ENCODE results near the gene GRHL3.

GRHL3 gene

GRCh38 chr1:24331961-24332673 lies 13.0 kb downstream of the GRHL3 start:
- no peak for DNase-seq (ENCODE audit: low spot score)
- ChIA-PET CTCF (interaction anchor here (0.5 kb wide), 2 partner anchors 130 to 489 kb away, joined by 3 to 4 read pairs; no protein-coding TSS in a partner anchor), POLR2A (ENCODE audit: low non-redundant PET) (no interaction called here)
- H3K27ac ChIP-seq, result no peak overlapping the region
- TF ChIP-seq, protein P1, sequence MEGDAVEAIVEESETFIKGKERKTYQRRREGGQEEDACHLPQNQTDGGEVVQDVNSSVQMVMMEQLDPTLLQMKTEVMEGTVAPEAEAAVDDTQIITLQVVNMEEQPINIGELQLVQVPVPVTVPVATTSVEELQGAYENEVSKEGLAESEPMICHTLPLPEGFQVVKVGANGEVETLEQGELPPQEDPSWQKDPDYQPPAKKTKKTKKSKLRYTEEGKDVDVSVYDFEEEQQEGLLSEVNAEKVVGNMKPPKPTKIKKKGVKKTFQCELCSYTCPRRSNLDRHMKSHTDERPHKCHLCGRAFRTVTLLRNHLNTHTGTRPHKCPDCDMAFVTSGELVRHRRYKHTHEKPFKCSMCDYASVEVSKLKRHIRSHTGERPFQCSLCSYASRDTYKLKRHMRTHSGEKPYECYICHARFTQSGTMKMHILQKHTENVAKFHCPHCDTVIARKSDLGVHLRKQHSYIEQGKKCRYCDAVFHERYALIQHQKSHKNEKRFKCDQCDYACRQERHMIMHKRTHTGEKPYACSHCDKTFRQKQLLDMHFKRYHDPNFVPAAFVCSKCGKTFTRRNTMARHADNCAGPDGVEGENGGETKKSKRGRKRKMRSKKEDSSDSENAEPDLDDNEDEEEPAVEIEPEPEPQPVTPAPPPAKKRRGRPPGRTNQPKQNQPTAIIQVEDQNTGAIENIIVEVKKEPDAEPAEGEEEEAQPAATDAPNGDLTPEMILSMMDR (conservative IDR thresholded peaks at IDR 0.05; ENCODE audit: low read depth), result no peak

DNA sequence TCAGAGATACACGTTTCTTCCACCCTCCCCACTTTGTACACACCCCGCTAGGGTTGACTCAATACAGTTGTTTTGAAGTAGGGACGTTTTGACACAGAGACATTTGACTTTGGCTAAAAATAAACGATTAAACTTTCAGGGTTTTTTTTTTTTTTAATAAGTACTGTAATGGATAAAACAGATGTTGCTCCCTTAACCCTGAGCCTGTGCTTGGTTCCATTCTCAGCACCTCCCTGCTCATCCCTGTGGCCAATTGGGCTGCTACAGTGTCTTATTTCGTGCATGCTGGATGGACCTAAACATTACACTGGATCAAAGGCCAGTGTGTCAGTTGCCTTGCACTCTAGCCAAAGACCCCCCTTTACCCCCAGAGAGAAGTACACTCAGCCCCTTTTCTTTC lies 16.9 kb downstream of the GRHL3 start:
- no peak for DNase-seq (ENCODE audit: low spot score)
- ChIA-PET CTCF (no interaction called here), POLR2A (ENCODE audit: low non-redundant PET) (no interaction called here)
- TF ChIP-seq, protein P1 (conservative IDR thresholded peaks at IDR 0.05; ENCODE audit: low read depth), result no peak
- no peak overlapping the region for H3K27ac ChIP-seq

DNA sequence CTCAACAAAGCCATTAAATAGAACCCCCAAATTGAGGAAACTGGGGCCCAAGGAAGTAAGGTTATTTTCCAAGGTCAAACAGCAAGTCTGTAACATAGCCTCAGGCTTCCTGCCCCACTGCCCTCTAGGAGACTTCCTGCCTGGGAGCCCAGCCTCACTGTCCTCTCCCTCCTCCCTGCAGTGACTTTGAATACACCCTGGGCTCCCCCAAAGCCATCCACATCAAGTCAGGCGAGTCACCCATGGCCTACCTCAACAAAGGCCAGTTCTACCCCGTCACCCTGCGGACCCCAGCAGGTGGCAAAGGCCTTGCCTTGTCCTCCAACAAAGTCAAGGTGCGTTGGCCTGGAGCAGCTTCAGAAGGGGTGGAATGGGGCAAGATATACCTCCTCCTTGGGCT lies 18.3 kb downstream of the GRHL3 start:
- TF ChIP-seq, protein P1 (conservative IDR thresholded peaks at IDR 0.05; ENCODE audit: low read depth), result no peak
- POLR2A ChIA-PET (ENCODE audit: low non-redundant PET), result interaction anchor here (0.6 kb wide), 1 partner anchor 47 kb away, joined by 3 read pairs; no protein-coding TSS in a partner anchor
- H3K27ac ChIP-seq, result no peak overlapping the region
- CTCF ChIA-PET, result no interaction called here
- DNase-seq (ENCODE audit: low spot score), result no peak

GRCh38 chr1:24338447-24338846 lies 19.3 kb downstream of the GRHL3 start:
- TF ChIP-seq, protein P1 (conservative IDR thresholded peaks at IDR 0.05; ENCODE audit: low read depth), result no peak
- H3K27ac ChIP-seq, result no peak overlapping the region
- ChIA-PET POLR2A (ENCODE audit: low non-redundant PET) (no interaction called here), CTCF (interaction anchor here (1.2 kb wide), 1 partner anchor 53 kb away, joined by 7 read pairs; no protein-coding TSS in a partner anchor)
- DNase-seq (ENCODE audit: low spot score), result no peak

DNA sequence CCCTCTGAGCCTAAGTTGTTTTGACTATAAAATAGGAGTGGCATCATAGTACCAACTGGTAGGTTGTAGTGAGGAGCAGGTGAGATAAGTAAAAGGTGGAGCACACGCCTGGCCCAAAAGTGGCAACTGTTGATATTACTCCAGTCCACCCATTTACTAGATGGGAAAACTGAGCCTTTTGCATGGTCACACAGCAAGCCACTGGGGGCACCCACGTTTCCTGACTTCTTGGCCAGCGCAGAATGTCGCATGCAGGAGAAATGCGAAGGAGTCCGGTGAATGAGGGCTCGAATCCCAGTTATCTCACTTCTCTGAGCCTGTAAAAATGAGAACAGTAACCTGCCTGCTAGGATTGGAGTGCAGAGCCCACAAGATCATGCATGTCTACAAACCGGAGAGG lies 20.8 kb downstream of the GRHL3 start:
- POLR2A ChIA-PET (ENCODE audit: low non-redundant PET), result no interaction called here
- TF ChIP-seq, protein P1 (conservative IDR thresholded peaks at IDR 0.05; ENCODE audit: low read depth), result no peak
- DNase-seq (ENCODE audit: low spot score), result no peak
- CTCF ChIA-PET, result no interaction called here
- H3K27ac ChIP-seq, result no peak overlapping the region; the same call in 1 of the 2 replicates

GRCh38 chr1:24340770-24341169 lies 21.6 kb downstream of the GRHL3 start:
- ChIA-PET CTCF (interaction anchor here (1.0 kb wide), 1 partner anchor 142 kb away, joined by 3 read pairs; no protein-coding TSS in a partner anchor), POLR2A (ENCODE audit: low non-redundant PET) (no interaction called here)
- H3K27ac ChIP-seq, result no peak overlapping the region; the same call in 1 of the 2 replicates
- DNase-seq (ENCODE audit: low spot score), result no peak
- TF ChIP-seq, protein P1 (conservative IDR thresholded peaks at IDR 0.05; ENCODE audit: low read depth), result no peak

All from RWPE1 (cell line).